Measurements from ENCODE around the gene RPH3AL.

GRCh38 chr17:248337-249235 is 104.0 kb downstream of the RPH3AL start:
- TF ChIP-seq CTCF (IDR thresholded peaks at IDR 0.05; ENCODE audit: low read depth, low read length) (no peak), POLR2A (IDR thresholded peaks at IDR 0.05; ENCODE audit: extremely low read depth, insufficient read length) (no peak), MAX (IDR thresholded peaks at IDR 0.05; ENCODE audit: low read depth, low read length) (no peak)

All from NB4 (cell line).